Measurements from ENCODE around the gene SEMA6B.
A peak's percentile ranks its signal among the peaks of the same experiment; 100 is the strongest.

Gene SEMA6B

GRCh38 chr19:4507804-4508203 lies 51.7 kb downstream of the SEMA6B start:
- Histone ChIP-seq H4K91ac (ENCODE audit: low read depth, low read length) (no peak overlapping the region), H3K27me3 (ENCODE audit: insufficient read depth, low read length) (no peaks in the 10 kb centered on the region), H3K9me3 (ENCODE audit: insufficient read depth, low read depth, low read length) (peaks cover 6% of the 10 kb centered on the region), H3K14ac (ENCODE audit: low read length) (no peak overlapping the region), H3K4me1 (ENCODE audit: control insufficient read depth in 1 of 2, insufficient read depth in 2 of 2, low read length in 2 of 2) (no peaks in the 10 kb centered on the region), H2AK5ac (ENCODE audit: low read length) (no peak overlapping the region), H3K9ac (ENCODE audit: low read length) (no peak overlapping the region), H3K4me3 (ENCODE audit: low read depth, low read length) (no peak overlapping the region), H3K79me2 (ENCODE audit: control insufficient read depth, insufficient read depth, low read length, poor library complexity) (no peaks in the 10 kb centered on the region), H3K79me1 (ENCODE audit: low read length) (no peaks in the 10 kb centered on the region), H3K36me3 (ENCODE audit: control insufficient read depth in 1 of 2, insufficient read depth in 2 of 2, low read length in 2 of 2) (peaks cover 30 to 33% of the 10 kb centered on the region in 2 experiments), H4K8ac (ENCODE audit: low read depth, low read length) (no peak overlapping the region), H3K23ac (ENCODE audit: low read length) (no peak overlapping the region), H2BK5ac (ENCODE audit: low read depth, low read length, poor library complexity) (no peak overlapping the region), H3K18ac (ENCODE audit: low read length) (no peak overlapping the region), H3K4ac (ENCODE audit: low read depth, low read length) (no peak overlapping the region), H2BK12ac (ENCODE audit: low read length) (no peak overlapping the region), H4K12ac (ENCODE audit: low read depth, low read length) (peak overlapping the region; percentile 12), H3K4me2 (ENCODE audit: low read length) (no peak overlapping the region), H2BK120ac (ENCODE audit: insufficient read depth, low read length, poor library complexity) (no peak overlapping the region), H3K27ac (ENCODE audit: low read depth, low read length) (no peak overlapping the region), H2AFZ (ENCODE audit: insufficient read depth, low read length, poor library complexity) (no peak overlapping the region)
- WGBS (ENCODE audit: extremely low coverage, insufficient coverage, insufficient read length), result no CpG with 5 or more reads among the region's 17 CpGs
- DNase-seq, result no peak

- H3K23ac ChIP-seq (ENCODE audit: low read length), result no peak overlapping the region
- no peaks in the 10 kb centered on the region for H3K79me2 ChIP-seq (ENCODE audit: control insufficient read depth, insufficient read depth, low read length, poor library complexity)
- no peak overlapping the region for H3K27ac ChIP-seq (ENCODE audit: low read depth, low read length)
- H3K27me3 ChIP-seq (ENCODE audit: insufficient read depth, low read length), result no peaks in the 10 kb centered on the region
- no peak overlapping the region for H4K91ac ChIP-seq (ENCODE audit: low read depth, low read length)
- H3K9me3 ChIP-seq (ENCODE audit: insufficient read depth, low read depth, low read length), result peaks cover 6% of the 10 kb centered on the region
- no peak overlapping the region for H4K8ac ChIP-seq (ENCODE audit: low read depth, low read length)
- H2AK5ac ChIP-seq (ENCODE audit: low read length), result no peak overlapping the region
- no peak overlapping the region for H2BK12ac ChIP-seq (ENCODE audit: low read length)
- H3K4me3 ChIP-seq (ENCODE audit: low read depth, low read length), result no peak overlapping the region
- no peak for DNase-seq
- no peak overlapping the region for H3K4me2 ChIP-seq (ENCODE audit: low read length)
- peaks cover 37 to 40% of the 10 kb centered on the region in 2 experiments for H3K36me3 ChIP-seq (ENCODE audit: control insufficient read depth in 1 of 2, insufficient read depth in 2 of 2, low read length in 2 of 2)
- WGBS (ENCODE audit: extremely low coverage, insufficient coverage, insufficient read length), result no CpG with 5 or more reads among the region's 12 CpGs
- H3K4ac ChIP-seq (ENCODE audit: low read depth, low read length), result no peak overlapping the region
- H2BK5ac ChIP-seq (ENCODE audit: low read depth, low read length, poor library complexity), result no peak overlapping the region
- no peak overlapping the region for H4K12ac ChIP-seq (ENCODE audit: low read depth, low read length)
- no peak overlapping the region for H3K18ac ChIP-seq (ENCODE audit: low read length)
- no peak overlapping the region for H2BK120ac ChIP-seq (ENCODE audit: insufficient read depth, low read length, poor library complexity)
- H3K14ac ChIP-seq (ENCODE audit: low read length), result no peak overlapping the region
- H3K9ac ChIP-seq (ENCODE audit: low read length), result no peak overlapping the region
- H3K4me1 ChIP-seq (ENCODE audit: control insufficient read depth in 1 of 2, insufficient read depth in 2 of 2, low read length in 2 of 2), result no peaks in the 10 kb centered on the region
- no peaks in the 10 kb centered on the region for H3K79me1 ChIP-seq (ENCODE audit: low read length)
- no peak overlapping the region for H2AFZ ChIP-seq (ENCODE audit: insufficient read depth, low read length, poor library complexity)
These were observed 52.4 kb downstream of the SEMA6B start for GRCh38 chr19:4507150-4507452.

GRCh38 chr19:4506449-4507149 lies 52.9 kb downstream of the SEMA6B start:
- Histone ChIP-seq H4K8ac (ENCODE audit: low read depth, low read length) (no peak overlapping the region), H2BK120ac (ENCODE audit: insufficient read depth, low read length, poor library complexity) (no peak overlapping the region), H3K18ac (ENCODE audit: low read length) (no peak overlapping the region), H2AK5ac (ENCODE audit: low read length) (no peak overlapping the region), H3K4me1 (ENCODE audit: control insufficient read depth in 1 of 2, insufficient read depth in 2 of 2, low read length in 2 of 2) (no peaks in the 10 kb centered on the region), H3K23ac (ENCODE audit: low read length) (no peak overlapping the region), H3K27ac (ENCODE audit: low read depth, low read length) (no peak overlapping the region), H4K91ac (ENCODE audit: low read depth, low read length) (no peak overlapping the region), H2BK12ac (ENCODE audit: low read length) (no peak overlapping the region), H3K9me3 (ENCODE audit: insufficient read depth, low read depth, low read length) (peaks cover 6% of the 10 kb centered on the region), H3K27me3 (ENCODE audit: insufficient read depth, low read length) (no peaks in the 10 kb centered on the region), H4K12ac (ENCODE audit: low read depth, low read length) (no peak overlapping the region), H3K4me3 (ENCODE audit: low read depth, low read length) (no peak overlapping the region), H3K79me2 (ENCODE audit: control insufficient read depth, insufficient read depth, low read length, poor library complexity) (no peaks in the 10 kb centered on the region), H3K4me2 (ENCODE audit: low read length) (no peak overlapping the region), H3K4ac (ENCODE audit: low read depth, low read length) (no peak overlapping the region), H3K79me1 (ENCODE audit: low read length) (no peaks in the 10 kb centered on the region), H3K36me3 (ENCODE audit: control insufficient read depth in 1 of 2, insufficient read depth in 2 of 2, low read length in 2 of 2) (peaks cover 41 to 43% of the 10 kb centered on the region in 2 experiments), H3K9ac (ENCODE audit: low read length) (no peak overlapping the region), H2AFZ (ENCODE audit: insufficient read depth, low read length, poor library complexity) (no peak overlapping the region), H3K14ac (ENCODE audit: low read length) (no peak overlapping the region), H2BK5ac (ENCODE audit: low read depth, low read length, poor library complexity) (no peak overlapping the region)
- no CpG with 5 or more reads among the region's 17 CpGs for WGBS (ENCODE audit: extremely low coverage, insufficient coverage, insufficient read length)
- peak in 1 of 2 donors; percentile 4 for DNase-seq

GRCh38 chr19:4505570-4506448 lies 53.7 kb downstream of the SEMA6B start:
- Histone ChIP-seq H3K9me3 (ENCODE audit: insufficient read depth, low read depth, low read length) (peaks cover 4% of the 10 kb centered on the region), H2AFZ (ENCODE audit: insufficient read depth, low read length, poor library complexity) (no peak overlapping the region), H3K4ac (ENCODE audit: low read depth, low read length) (no peak overlapping the region), H2BK120ac (ENCODE audit: insufficient read depth, low read length, poor library complexity) (no peak overlapping the region), H4K8ac (ENCODE audit: low read depth, low read length) (no peak overlapping the region), H3K27me3 (ENCODE audit: insufficient read depth, low read length) (no peaks in the 10 kb centered on the region), H3K4me1 (ENCODE audit: control insufficient read depth in 1 of 2, insufficient read depth in 2 of 2, low read length in 2 of 2) (no peaks in the 10 kb centered on the region), H3K27ac (ENCODE audit: low read depth, low read length) (no peak overlapping the region), H3K36me3 (ENCODE audit: control insufficient read depth in 1 of 2, insufficient read depth in 2 of 2, low read length in 2 of 2) (peaks cover 49 to 51% of the 10 kb centered on the region in 2 experiments), H3K4me2 (ENCODE audit: low read length) (no peak overlapping the region), H3K14ac (ENCODE audit: low read length) (no peak overlapping the region), H4K91ac (ENCODE audit: low read depth, low read length) (no peak overlapping the region), H3K4me3 (ENCODE audit: low read depth, low read length) (no peak overlapping the region), H4K12ac (ENCODE audit: low read depth, low read length) (no peak overlapping the region), H2AK5ac (ENCODE audit: low read length) (no peak overlapping the region), H3K9ac (ENCODE audit: low read length) (no peak overlapping the region), H3K18ac (ENCODE audit: low read length) (no peak overlapping the region), H2BK5ac (ENCODE audit: low read depth, low read length, poor library complexity) (no peak overlapping the region), H2BK12ac (ENCODE audit: low read length) (no peak overlapping the region), H3K79me1 (ENCODE audit: low read length) (no peaks in the 10 kb centered on the region), H3K79me2 (ENCODE audit: control insufficient read depth, insufficient read depth, low read length, poor library complexity) (no peaks in the 10 kb centered on the region), H3K23ac (ENCODE audit: low read length) (no peak overlapping the region)
- WGBS (ENCODE audit: extremely low coverage, insufficient coverage, insufficient read length), result no CpG with 5 or more reads among the region's 34 CpGs
- no peak for DNase-seq
